Prostate gland (tissue), 2 donors: Measurements from ENCODE around the gene ZSWIM8.

ENCODE experiments used
- POLR2A ChIP-seq: fragments of 450-650 bp; IDR thresholded peaks from one replicate; pipeline ENCODE4 v1.6.1; 2016; ENCODE audit warnings: antibody characterized with exemption, mild to moderate bottlenecking
- TF ChIP-seq, protein P1 (sequence below), 4 experiments: fragments of 200-600 bp in 2 of 4; fragments of 450-650 bp in 2 of 4; sonication (generic) in 2 of 4; IDR thresholded peaks; 1 replicate in 3 of 4; 2 replicates in 1 of 4; pipeline ENCODE4 v1.5.1; 2016 to 2019; ENCODE audit warnings: antibody characterized with exemption in 4 of 4, mild to moderate bottlenecking in 2 of 4, moderate library complexity in 2 of 4

DNA sequence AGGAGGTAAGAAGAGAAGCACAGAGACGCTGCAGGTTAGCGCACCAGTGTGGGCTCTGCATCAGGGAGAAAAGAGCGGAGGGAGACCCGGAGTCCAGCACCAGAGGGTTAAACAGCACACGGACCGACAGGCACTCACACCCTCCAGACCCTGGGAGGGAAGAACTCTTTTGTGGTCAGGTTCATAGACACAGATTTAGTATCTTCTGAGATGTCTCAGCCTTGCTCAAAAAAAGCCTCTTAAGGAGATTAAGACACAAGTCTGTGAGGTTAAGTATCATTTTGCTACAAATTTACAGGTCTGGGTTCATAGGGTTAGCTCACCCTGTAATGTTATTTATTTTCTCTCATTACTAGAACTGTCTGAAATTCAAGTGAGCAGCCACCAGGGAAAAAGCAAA lies 42.8 kb downstream of the ZSWIM8 start:
- TF ChIP-seq, protein P1, sequence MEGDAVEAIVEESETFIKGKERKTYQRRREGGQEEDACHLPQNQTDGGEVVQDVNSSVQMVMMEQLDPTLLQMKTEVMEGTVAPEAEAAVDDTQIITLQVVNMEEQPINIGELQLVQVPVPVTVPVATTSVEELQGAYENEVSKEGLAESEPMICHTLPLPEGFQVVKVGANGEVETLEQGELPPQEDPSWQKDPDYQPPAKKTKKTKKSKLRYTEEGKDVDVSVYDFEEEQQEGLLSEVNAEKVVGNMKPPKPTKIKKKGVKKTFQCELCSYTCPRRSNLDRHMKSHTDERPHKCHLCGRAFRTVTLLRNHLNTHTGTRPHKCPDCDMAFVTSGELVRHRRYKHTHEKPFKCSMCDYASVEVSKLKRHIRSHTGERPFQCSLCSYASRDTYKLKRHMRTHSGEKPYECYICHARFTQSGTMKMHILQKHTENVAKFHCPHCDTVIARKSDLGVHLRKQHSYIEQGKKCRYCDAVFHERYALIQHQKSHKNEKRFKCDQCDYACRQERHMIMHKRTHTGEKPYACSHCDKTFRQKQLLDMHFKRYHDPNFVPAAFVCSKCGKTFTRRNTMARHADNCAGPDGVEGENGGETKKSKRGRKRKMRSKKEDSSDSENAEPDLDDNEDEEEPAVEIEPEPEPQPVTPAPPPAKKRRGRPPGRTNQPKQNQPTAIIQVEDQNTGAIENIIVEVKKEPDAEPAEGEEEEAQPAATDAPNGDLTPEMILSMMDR (IDR thresholded peaks at IDR 0.05): no peak
- no peak for TF ChIP-seq POLR2A
